Measurements from ENCODE around the gene RPS6KA3. TPM values are rescaled to one million over a fixed set of nuclear protein-coding genes. Genes with fewer than 3 reads are reported as not detected.

RPS6KA3 gene
- total RNA-seq, 1 experiment from 2014 or later = 63.4 TPM

DNA sequence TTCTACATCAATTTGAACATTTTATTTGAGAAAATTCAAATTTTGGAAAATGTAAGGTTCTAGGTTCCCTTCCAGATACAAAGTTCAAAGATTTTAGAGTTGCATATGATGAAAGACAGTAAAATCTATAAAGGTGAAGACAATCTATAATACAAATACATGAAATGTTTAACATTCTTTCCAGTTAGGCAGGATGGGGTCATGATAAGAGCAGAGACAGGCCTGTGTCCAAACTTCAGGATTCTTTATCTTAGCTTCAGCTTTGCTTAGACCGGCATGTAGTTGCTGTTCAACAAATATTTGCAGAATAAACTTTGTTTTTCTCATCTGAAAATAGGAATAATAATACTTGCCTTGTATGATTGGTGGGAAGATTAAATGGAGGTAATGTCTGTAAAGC, 4.5 kb upstream of the RPS6KA3 start:
- CTCF ChIA-PET = no interaction called here
- TF ChIP-seq, protein P1, sequence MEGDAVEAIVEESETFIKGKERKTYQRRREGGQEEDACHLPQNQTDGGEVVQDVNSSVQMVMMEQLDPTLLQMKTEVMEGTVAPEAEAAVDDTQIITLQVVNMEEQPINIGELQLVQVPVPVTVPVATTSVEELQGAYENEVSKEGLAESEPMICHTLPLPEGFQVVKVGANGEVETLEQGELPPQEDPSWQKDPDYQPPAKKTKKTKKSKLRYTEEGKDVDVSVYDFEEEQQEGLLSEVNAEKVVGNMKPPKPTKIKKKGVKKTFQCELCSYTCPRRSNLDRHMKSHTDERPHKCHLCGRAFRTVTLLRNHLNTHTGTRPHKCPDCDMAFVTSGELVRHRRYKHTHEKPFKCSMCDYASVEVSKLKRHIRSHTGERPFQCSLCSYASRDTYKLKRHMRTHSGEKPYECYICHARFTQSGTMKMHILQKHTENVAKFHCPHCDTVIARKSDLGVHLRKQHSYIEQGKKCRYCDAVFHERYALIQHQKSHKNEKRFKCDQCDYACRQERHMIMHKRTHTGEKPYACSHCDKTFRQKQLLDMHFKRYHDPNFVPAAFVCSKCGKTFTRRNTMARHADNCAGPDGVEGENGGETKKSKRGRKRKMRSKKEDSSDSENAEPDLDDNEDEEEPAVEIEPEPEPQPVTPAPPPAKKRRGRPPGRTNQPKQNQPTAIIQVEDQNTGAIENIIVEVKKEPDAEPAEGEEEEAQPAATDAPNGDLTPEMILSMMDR (IDR thresholded peaks at IDR 0.05; ENCODE audit: unreplicated experiment) = no peak
- Mint-ChIP-seq H3K4me1 (ENCODE audit: low read depth, unreplicated experiment) (peaks cover 11% of the 10 kb centered on the region), H3K9me3 (ENCODE audit: low read depth, unreplicated experiment) (no peaks in the 10 kb centered on the region), H3K4me3 (ENCODE audit: low read depth, unreplicated experiment) (no peak overlapping the region), H3K36me3 (ENCODE audit: insufficient read depth, unreplicated experiment) (peaks cover 17% of the 10 kb centered on the region), H3K27ac (ENCODE audit: unreplicated experiment) (no peak overlapping the region), H3K27me3 (ENCODE audit: unreplicated experiment) (peaks cover 9% of the 10 kb centered on the region)
- no peak for DNase-seq
- intact Hi-C loops (cut with micrococcal nuclease; ENCODE audit: unreplicated experiment) = no loop called here
- BruUV-seq (replicated peaks) = no TSS peak

GRCh38 chrX:20270562-20270890, 3.8 kb upstream of the RPS6KA3 start:
- Mint-ChIP-seq H3K4me1 (ENCODE audit: low read depth, unreplicated experiment) (peaks cover 11% of the 10 kb centered on the region), H3K36me3 (ENCODE audit: insufficient read depth, unreplicated experiment) (peaks cover 23% of the 10 kb centered on the region), H3K27me3 (ENCODE audit: unreplicated experiment) (peaks cover 3% of the 10 kb centered on the region), H3K27ac (ENCODE audit: unreplicated experiment) (no peak overlapping the region), H3K9me3 (ENCODE audit: low read depth, unreplicated experiment) (no peaks in the 10 kb centered on the region), H3K4me3 (ENCODE audit: low read depth, unreplicated experiment) (no peak overlapping the region)
- intact Hi-C loops (cut with micrococcal nuclease; ENCODE audit: unreplicated experiment) = no loop called here
- TF ChIP-seq, protein P1 (IDR thresholded peaks at IDR 0.05; ENCODE audit: unreplicated experiment) = no peak
- BruUV-seq (replicated peaks) = no TSS peak
- CTCF ChIA-PET = no interaction called here
- no peak for DNase-seq

DNA sequence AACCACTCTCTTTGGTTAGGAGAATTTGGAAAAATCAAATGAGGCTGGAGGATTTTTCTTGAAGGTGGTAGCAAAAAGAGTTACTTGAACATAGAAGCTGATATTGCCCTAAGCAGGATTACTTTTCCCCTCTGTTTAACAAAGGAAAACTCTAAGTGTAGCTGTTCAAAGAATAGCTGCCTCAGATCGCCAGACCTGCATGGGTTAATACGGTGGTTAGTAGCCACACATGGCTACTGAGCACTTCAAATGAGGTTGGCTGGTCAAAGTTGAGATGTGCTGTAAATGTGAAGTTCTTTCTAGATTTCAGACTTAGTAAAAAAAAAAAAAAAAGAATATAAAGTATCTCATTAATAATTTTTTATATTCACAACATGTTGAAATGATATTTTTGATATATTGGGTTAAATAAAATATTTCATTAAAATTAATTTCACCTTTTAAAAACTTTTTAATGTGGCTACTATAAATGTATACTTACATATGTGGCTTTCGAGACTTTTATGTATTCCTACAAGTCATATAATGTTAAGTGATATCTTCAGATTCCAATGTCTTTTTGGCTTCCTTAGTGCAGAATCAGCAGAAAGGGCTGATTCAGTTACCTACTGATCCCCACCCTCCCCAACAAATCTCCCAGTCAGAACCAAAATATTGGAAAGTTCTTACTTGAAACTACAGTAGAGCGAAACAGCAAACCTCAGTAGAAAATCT, 3.3 kb upstream of the RPS6KA3 start:
- Mint-ChIP-seq H3K4me3 (ENCODE audit: low read depth, unreplicated experiment) (no peak overlapping the region), H3K27me3 (ENCODE audit: unreplicated experiment) (no peaks in the 10 kb centered on the region), H3K36me3 (ENCODE audit: insufficient read depth, unreplicated experiment) (peaks cover 28% of the 10 kb centered on the region), H3K4me1 (ENCODE audit: low read depth, unreplicated experiment) (peaks cover 11% of the 10 kb centered on the region), H3K27ac (ENCODE audit: unreplicated experiment) (no peak overlapping the region), H3K9me3 (ENCODE audit: low read depth, unreplicated experiment) (no peaks in the 10 kb centered on the region)
- BruUV-seq (replicated peaks) = no TSS peak
- intact Hi-C loops (cut with micrococcal nuclease; ENCODE audit: unreplicated experiment) = loop anchor here (5.0 kb wide), 1 partner anchor 242 kb away; no protein-coding TSS in a partner anchor
- CTCF ChIA-PET = no interaction called here
- DNase-seq = no peak
- TF ChIP-seq, protein P1 (IDR thresholded peaks at IDR 0.05; ENCODE audit: unreplicated experiment) = no peak

DNA sequence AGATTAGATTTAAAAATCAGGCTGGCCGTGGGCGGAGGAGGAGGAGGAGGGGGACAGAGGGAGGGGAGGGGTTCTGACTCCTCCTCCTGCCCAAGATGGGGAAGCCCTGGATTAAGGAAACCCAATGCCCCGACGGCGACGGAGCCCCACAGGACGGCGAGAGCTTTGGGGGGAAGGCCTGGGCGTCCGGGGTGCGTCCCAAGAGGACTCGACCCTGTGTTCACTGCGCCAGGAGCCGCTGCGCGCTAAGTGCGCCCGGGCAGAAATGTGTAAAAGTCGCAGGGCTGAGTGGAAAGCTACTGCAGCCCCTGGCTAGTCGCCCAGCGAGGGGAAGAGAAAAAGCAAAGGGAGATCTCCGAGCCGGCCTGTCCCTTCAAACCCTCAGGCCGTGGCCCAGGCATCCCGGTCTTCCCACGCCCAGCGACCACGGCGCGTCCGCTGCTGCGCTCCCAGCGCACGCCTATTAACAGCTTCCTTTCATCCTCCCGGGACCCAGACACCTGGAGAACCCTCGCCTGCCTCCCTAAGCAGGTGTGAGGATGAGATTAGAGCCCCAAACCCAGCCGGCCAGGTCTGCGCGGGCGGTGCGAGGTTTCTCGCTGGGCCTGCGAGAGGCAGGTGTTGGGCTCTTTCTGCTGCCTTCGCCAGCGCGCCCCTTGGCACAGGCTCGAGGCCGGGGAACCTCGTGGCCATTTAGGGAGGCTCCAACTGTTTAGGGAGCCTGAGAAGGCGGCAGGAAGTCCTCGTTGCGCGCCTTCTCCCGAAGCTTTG, 1.4 kb upstream of the RPS6KA3 start:
- no peak for DNase-seq
- Mint-ChIP-seq H3K9me3 (ENCODE audit: low read depth, unreplicated experiment) (no peaks in the 10 kb centered on the region), H3K4me3 (ENCODE audit: low read depth, unreplicated experiment) (peak overlapping the region; percentile 96), H3K27ac (ENCODE audit: unreplicated experiment) (peak overlapping the region; percentile 87), H3K27me3 (ENCODE audit: unreplicated experiment) (no peaks in the 10 kb centered on the region), H3K36me3 (ENCODE audit: insufficient read depth, unreplicated experiment) (peaks cover 28% of the 10 kb centered on the region), H3K4me1 (ENCODE audit: low read depth, unreplicated experiment) (peaks cover 20% of the 10 kb centered on the region)
- intact Hi-C loops (cut with micrococcal nuclease; ENCODE audit: unreplicated experiment) = loop anchor here (5.0 kb wide), 1 partner anchor 244 kb away; no protein-coding TSS in a partner anchor
- TF ChIP-seq, protein P1 (IDR thresholded peaks at IDR 0.05; ENCODE audit: unreplicated experiment) = no peak
- no TSS peak for BruUV-seq (replicated peaks)
- CTCF ChIA-PET = no interaction called here

Measured in Calu3 (cell line).